ENCODE measurements around the gene CORO2B.

DNA sequence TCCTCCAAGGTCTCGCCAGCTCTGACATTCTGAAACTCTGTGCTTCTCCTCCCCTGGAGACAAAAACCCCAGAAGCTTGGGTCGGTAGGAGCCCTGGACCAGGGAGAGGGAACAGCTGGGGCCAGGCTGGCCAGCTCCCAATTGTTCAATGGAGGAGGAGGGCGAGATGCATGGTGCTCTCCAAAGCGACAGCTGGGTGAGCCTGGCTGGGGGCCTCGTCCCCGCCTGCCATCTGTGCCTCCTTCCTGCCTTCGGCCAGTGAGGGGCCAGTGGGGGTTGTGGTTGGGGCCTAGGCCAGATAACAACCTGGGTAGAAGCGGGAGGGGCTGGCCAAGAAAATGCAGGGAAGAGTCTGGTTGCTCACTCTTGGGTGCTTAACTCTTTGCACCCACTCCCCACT is 79.4 kb downstream of the CORO2B start:
- TF ChIP-seq, protein P1, sequence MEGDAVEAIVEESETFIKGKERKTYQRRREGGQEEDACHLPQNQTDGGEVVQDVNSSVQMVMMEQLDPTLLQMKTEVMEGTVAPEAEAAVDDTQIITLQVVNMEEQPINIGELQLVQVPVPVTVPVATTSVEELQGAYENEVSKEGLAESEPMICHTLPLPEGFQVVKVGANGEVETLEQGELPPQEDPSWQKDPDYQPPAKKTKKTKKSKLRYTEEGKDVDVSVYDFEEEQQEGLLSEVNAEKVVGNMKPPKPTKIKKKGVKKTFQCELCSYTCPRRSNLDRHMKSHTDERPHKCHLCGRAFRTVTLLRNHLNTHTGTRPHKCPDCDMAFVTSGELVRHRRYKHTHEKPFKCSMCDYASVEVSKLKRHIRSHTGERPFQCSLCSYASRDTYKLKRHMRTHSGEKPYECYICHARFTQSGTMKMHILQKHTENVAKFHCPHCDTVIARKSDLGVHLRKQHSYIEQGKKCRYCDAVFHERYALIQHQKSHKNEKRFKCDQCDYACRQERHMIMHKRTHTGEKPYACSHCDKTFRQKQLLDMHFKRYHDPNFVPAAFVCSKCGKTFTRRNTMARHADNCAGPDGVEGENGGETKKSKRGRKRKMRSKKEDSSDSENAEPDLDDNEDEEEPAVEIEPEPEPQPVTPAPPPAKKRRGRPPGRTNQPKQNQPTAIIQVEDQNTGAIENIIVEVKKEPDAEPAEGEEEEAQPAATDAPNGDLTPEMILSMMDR (IDR thresholded peaks at IDR 0.05), result no peak
- no peak for TF ChIP-seq POLR2A (IDR thresholded peaks at IDR 0.05)
